PC-3 (cell line): ENCODE results near the gene CRELD2. TPM values are rescaled to one million over a fixed set of nuclear protein-coding genes. Genes with fewer than 3 reads are reported as not detected.

Source experiments
- ATAC-seq: fragments of 200-7000 bp; cut with Tn5 transposase; 2 replicates; pipeline ENCODE4 v1.9.1; 2020; ENCODE audit warnings: mild to moderate bottlenecking, moderate library complexity
- BruUV-seq: library from RNA; stranded (reverse); fragments of 400-500 nt; replicated peaks from 2 replicates; lab custom pipeline; 2021; lab: Mats Ljungman, UMichigan
- CTCF ChIA-PET: fragments of 300-600 bp; sonication (Branson Sonifier 250); formaldehyde crosslinking; loops from one replicate; lab custom pipeline; 2022; ENCODE audit warnings: antibody characterized with exemption; lab: Charles Lee
- POLR2A ChIA-PET: fragments of 300-600 bp; sonication (Branson Sonifier 250); formaldehyde crosslinking; loops from one replicate; lab custom pipeline; 2022; ENCODE audit warnings: antibody characterized with exemption; ENCODE audit not compliant: unreplicated experiment; lab: Charles Lee
- DNase-seq: peaks from one replicate; pipeline ENCODE4 v3.0.0-alpha.2; 2015
- H2AFZ ChIP-seq: fragments of 300-600 bp; sonication (generic); 2 replicates; pipeline ENCODE4 v1.6.0; 2016; ENCODE audit warnings: antibody characterized with exemption, low read length
- H3F3A ChIP-seq: fragments of 300-600 bp; sonication (generic); one replicate; pipeline ENCODE4 v1.6.0; 2017; ENCODE audit warnings: antibody characterized with exemption, low read length, control low read depth, mild to moderate bottlenecking; ENCODE audit not compliant: unreplicated experiment
- H3K27ac ChIP-seq: fragments of 300-600 bp; sonication (generic); 2 replicates; pipeline ENCODE4 v1.5.1; 2016; ENCODE audit warnings: mild to moderate bottlenecking, low read length
- H3K27me3 ChIP-seq: fragments of 300-600 bp; sonication (generic); 2 replicates; pipeline ENCODE4 v1.6.1; 2016; ENCODE audit warnings: low read length, mixed read lengths
- H3K36me3 ChIP-seq: fragments of 300-600 bp; sonication (generic); 2 replicates; pipeline ENCODE4 v1.6.1; 2016; ENCODE audit warnings: low read depth, mixed run types, low read length, mixed read lengths
- H3K4me1 ChIP-seq: fragments of 300-600 bp; sonication (generic); 2 replicates; pipeline ENCODE4 v1.5.1; 2016; ENCODE audit warnings: low read length; ENCODE audit not compliant: insufficient read depth
- H3K4me2 ChIP-seq: fragments of 300-600 bp; sonication (generic); 2 replicates; pipeline ENCODE4 v1.6.0; 2016; ENCODE audit warnings: low read length
- H3K4me3 ChIP-seq: fragments of 300-600 bp; sonication (generic); 2 replicates; pipeline ENCODE4 v1.5.1; 2016; ENCODE audit warnings: mild to moderate bottlenecking, low read length, mixed read lengths
- H3K79me2 ChIP-seq: fragments of 300-600 bp; sonication (generic); 2 replicates; pipeline ENCODE4 v1.6.1; 2017; ENCODE audit warnings: low read length, mixed read lengths
- H3K9ac ChIP-seq: fragments of 300-600 bp; sonication (generic); 2 replicates; pipeline ENCODE4 v1.6.0; 2016; ENCODE audit warnings: mild to moderate bottlenecking, low read length
- H3K9me2 ChIP-seq: fragments of 300-600 bp; sonication (generic); replicated peaks from 2 replicates; pipeline ENCODE4 v1.6.1; 2016; ENCODE audit warnings: mixed run types, low read length, mixed read lengths
- H3K9me3 ChIP-seq: fragments of 300-600 bp; sonication (generic); 2 replicates; pipeline ENCODE4 v1.6.1; 2016; ENCODE audit warnings: low read length, mixed read lengths
- H4K20me1 ChIP-seq: fragments of 300-600 bp; sonication (generic); 2 replicates; pipeline ENCODE4 v1.6.1; 2016; ENCODE audit warnings: low read length, mixed read lengths
- EZH2 ChIP-seq: fragments of 300-600 bp; sonication (generic); IDR thresholded peaks from one replicate; pipeline ENCODE4 v1.6.1; 2017; ENCODE audit warnings: antibody characterized with exemption, mild to moderate bottlenecking, low read length; ENCODE audit not compliant: unreplicated experiment
- EZH2phosphoT487 ChIP-seq: fragments of 300-600 bp; sonication (generic); IDR thresholded peaks from 2 replicates; pipeline ENCODE4 v1.6.1; 2018; ENCODE audit warnings: mild to moderate bottlenecking, antibody characterized with exemption, low read length, borderline replicate concordance
- intact Hi-C: fragments of 100-400 bp; cut with micrococcal nuclease; formaldehyde crosslinking; loops from 2 replicates; pipeline ENCODE4 v1.9.0; 2023
- total RNA-seq: library from RNA; depleted of rRNA; stranded (reverse); fragments of >200 nt; gene quantifications from 2 replicates; pipeline ENCODE4 v1.2.3, GENCODE V29; 2014
- TF ChIP-seq, protein P1 (sequence below): fragments of 300-600 bp; sonication (generic); conservative IDR thresholded peaks from 2 replicates; pipeline ENCODE4 v1.5.1; 2017; ENCODE audit warnings: antibody characterized with exemption, low read depth, mild to moderate bottlenecking, low read length

CRELD2 gene
- total RNA-seq, 1 experiment from 2014 or later = 71.3 TPM

DNA sequence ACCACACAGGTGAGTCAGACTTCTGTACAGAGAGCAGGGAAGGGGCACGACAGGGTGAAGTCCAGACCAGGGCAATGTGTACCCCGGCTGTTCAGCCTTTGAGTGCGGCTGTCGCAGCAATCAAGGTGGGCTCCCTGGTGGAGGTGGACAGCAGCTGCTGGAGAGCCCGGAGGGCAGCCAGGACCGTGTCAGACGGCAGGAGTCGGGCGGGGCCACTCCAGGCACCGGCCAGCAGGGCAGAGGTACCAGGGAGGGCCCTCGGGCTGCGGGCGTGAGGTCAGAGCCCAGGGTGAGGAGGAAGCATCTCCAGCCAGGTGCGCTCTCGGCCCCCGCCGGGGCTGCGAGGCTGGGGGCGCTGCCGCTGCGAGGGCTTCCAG is 41.3 kb downstream of the CRELD2 start:
- H4K20me1 ChIP-seq = peaks cover 25% of the 10 kb centered on the region
- H3F3A ChIP-seq = no peaks in the 10 kb centered on the region
- no peaks in the 10 kb centered on the region for H3K9me2 ChIP-seq
- H2AFZ ChIP-seq = 0 out of 2 replicates have a peak overlapping the region, but pooled peaks have one; percentile 40
- TSS peak; percentile 80 for BruUV-seq
- peak overlapping the region; percentile 71 for H3K4me3 ChIP-seq
- peaks cover 26% of the 10 kb centered on the region for H3K4me1 ChIP-seq
- peak overlapping the region; percentile 94 for H3K4me2 ChIP-seq
- intact Hi-C loops = loop anchor here (1.0 kb wide), 1 partner anchor 23 kb away; no protein-coding TSS in a partner anchor
- ATAC-seq = peak; percentile 48
- TF ChIP-seq EZH2phosphoT487 (no peak; the same call in 1 of the 2 replicates), EZH2 (no peak)
- TF ChIP-seq, protein P1, sequence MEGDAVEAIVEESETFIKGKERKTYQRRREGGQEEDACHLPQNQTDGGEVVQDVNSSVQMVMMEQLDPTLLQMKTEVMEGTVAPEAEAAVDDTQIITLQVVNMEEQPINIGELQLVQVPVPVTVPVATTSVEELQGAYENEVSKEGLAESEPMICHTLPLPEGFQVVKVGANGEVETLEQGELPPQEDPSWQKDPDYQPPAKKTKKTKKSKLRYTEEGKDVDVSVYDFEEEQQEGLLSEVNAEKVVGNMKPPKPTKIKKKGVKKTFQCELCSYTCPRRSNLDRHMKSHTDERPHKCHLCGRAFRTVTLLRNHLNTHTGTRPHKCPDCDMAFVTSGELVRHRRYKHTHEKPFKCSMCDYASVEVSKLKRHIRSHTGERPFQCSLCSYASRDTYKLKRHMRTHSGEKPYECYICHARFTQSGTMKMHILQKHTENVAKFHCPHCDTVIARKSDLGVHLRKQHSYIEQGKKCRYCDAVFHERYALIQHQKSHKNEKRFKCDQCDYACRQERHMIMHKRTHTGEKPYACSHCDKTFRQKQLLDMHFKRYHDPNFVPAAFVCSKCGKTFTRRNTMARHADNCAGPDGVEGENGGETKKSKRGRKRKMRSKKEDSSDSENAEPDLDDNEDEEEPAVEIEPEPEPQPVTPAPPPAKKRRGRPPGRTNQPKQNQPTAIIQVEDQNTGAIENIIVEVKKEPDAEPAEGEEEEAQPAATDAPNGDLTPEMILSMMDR = no peak
- H3K9ac ChIP-seq = peak overlapping the region; percentile 84
- peaks cover 34% of the 10 kb centered on the region for H3K79me2 ChIP-seq
- peaks cover 19% of the 10 kb centered on the region for H3K36me3 ChIP-seq
- DNase-seq = peak; percentile 69
- H3K9me3 ChIP-seq = no peaks in the 10 kb centered on the region
- CTCF ChIA-PET = no interaction called here
- POLR2A ChIA-PET = no interaction called here
- no peaks in the 10 kb centered on the region for H3K27me3 ChIP-seq
- H3K27ac ChIP-seq = peak overlapping the region; percentile 75

DNA sequence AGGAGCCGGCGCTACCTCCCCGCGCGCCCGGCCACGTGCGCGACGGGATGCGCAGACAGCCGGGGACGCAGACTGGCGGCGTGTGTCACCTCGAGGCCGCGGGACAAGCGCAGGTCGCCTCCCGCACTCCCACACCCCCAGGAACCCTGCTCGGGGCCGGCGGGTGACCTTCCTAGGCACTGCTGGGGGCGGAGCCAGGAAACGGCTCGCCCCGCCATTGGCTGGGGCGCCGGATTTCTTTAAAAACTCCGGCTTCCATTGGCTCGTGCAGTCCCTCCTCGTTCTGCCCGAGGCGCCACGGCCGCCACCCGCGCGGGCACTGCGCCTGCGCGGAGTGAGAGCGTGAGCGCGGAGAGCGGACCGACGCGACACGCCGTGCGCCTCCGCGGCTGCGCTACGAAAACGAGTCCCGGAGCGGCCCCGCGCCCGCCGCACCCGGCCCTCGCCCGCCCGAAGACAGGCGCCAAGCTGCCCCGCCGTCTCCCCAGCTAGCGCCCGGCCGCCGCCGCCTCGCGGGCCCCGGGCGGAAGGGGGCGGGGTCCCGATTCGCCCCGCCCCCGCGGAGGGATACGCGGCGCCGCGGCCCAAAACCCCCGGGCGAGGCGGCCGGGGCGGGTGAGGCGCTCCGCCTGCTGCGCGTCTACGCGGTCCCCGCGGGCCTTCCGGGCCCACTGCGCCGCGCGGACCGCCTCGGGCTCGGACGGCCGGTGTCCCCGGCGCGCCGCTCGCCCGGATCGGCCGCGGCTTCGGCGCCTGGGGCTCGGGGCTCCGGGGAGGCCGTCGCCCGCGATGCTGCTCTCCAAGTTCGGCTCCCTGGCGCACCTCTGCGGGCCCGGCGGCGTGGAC is 41.9 kb downstream of the CRELD2 start, which contains the start of gene PIM3:
Gene PIM3, plus strand, starts transcription at position 614 of the 846 bp plus-strand sequence. Its CDS starts 176 bp downstream, at position 790.
- no peaks in the 10 kb centered on the region for H3K9me2 ChIP-seq
- peak within 1 kb of the TSS; percentile 94 for H3K4me2 ChIP-seq
- no peaks in the 10 kb centered on the region for H3F3A ChIP-seq
- DNase-seq (peak; percentile 95), ATAC-seq (peak; percentile 77)
- no TSS peak for BruUV-seq
- peaks cover 25% of the 10 kb centered on the region for H4K20me1 ChIP-seq
- 0 out of 2 replicates have a peak within 1 kb of the TSS, but pooled peaks have one; percentile 40 for H2AFZ ChIP-seq
- no peaks in the 10 kb centered on the region for H3K9me3 ChIP-seq
- no peaks in the 10 kb centered on the region for H3K27me3 ChIP-seq
- ChIA-PET POLR2A (interaction anchor here (0.7 kb wide), 1 partner anchor 226 kb away, joined by 5 read pairs; no protein-coding TSS in a partner anchor), CTCF (no interaction called here)
- peaks cover 34% of the 10 kb centered on the region for H3K79me2 ChIP-seq
- intact Hi-C loops = no loop called here
- H3K36me3 ChIP-seq = peaks cover 19% of the 10 kb centered on the region
- peak within 1 kb of the TSS; percentile 75 for H3K27ac ChIP-seq
- H3K4me1 ChIP-seq = peaks cover 26% of the 10 kb centered on the region
- peak within 1 kb of the TSS; percentile 84 for H3K9ac ChIP-seq
- TF ChIP-seq EZH2 (no peak), EZH2phosphoT487 (peak; percentile 79; the same call in 1 of the 2 replicates)
- TF ChIP-seq, protein P1 = no peak
- H3K4me3 ChIP-seq = peak within 1 kb of the TSS; percentile 89
